ENCODE measurements around the gene TBC1D21. TPM values are rescaled to one million over a fixed set of nuclear protein-coding genes. Genes with fewer than 3 reads are reported as not detected.

TBC1D21 gene
- total RNA-seq, 2 experiments from 2014 or later: not detected

DNA sequence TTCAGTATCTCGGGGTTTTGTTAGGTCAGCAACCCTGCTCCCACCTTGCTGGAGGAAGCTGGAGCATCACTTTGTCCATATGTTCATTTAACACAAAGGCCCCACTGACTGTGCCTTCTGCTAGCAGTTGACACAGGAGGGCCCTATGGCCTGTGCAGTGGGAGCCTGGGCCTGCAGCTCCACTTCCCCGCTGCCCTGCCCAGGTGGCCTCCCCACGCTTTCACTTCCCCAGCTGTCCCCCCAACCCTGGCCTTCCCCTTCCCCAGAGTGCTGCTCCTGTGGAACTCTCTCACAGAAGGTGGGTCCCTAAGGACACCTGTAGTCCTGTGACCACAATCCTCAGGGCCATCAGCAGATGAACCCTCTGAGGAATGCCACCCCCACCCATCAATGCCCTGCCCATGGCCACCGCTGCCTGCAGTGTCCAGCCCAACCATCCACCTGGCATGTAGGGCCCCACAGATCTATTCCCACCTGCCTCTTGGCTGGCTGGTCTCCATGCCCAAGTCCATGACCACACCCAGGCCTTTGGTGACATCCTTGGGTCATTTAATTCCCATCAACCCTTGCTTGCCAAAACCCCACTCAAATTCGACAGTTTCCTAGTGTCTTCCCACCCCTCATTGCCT lies 13.5 kb downstream of the TBC1D21 start:
- Mint-ChIP-seq H3K36me3 (ENCODE audit: low read depth) (no peaks in the 10 kb centered on the region), H3K27me3 (peaks cover 28% of the 10 kb centered on the region), H3K4me3 (no peak overlapping the region), H3K27ac (no peak overlapping the region), H3K4me1 (no peaks in the 10 kb centered on the region), H3K9me3 (no peaks in the 10 kb centered on the region)
- no peak for DNase-seq
- POLR2A ChIA-PET: no interaction called here
- CTCF ChIA-PET: interaction anchor here (1.2 kb wide), 1 partner anchor 11 kb away, joined by 3 read pairs; no protein-coding TSS in a partner anchor

GRCh38 chr15:73887481-73887880 lies 14.1 kb downstream of the TBC1D21 start:
- ChIA-PET CTCF (no interaction called here), POLR2A (no interaction called here)
- DNase-seq: no peak
- H3K9me3 Mint-ChIP-seq: no peaks in the 10 kb centered on the region
- no peak overlapping the region for H3K27ac Mint-ChIP-seq
- H3K4me3 Mint-ChIP-seq: no peak overlapping the region
- H3K27me3 Mint-ChIP-seq: peaks cover 22% of the 10 kb centered on the region
- H3K36me3 Mint-ChIP-seq (ENCODE audit: low read depth): no peaks in the 10 kb centered on the region
- no peaks in the 10 kb centered on the region for H3K4me1 Mint-ChIP-seq

DNA sequence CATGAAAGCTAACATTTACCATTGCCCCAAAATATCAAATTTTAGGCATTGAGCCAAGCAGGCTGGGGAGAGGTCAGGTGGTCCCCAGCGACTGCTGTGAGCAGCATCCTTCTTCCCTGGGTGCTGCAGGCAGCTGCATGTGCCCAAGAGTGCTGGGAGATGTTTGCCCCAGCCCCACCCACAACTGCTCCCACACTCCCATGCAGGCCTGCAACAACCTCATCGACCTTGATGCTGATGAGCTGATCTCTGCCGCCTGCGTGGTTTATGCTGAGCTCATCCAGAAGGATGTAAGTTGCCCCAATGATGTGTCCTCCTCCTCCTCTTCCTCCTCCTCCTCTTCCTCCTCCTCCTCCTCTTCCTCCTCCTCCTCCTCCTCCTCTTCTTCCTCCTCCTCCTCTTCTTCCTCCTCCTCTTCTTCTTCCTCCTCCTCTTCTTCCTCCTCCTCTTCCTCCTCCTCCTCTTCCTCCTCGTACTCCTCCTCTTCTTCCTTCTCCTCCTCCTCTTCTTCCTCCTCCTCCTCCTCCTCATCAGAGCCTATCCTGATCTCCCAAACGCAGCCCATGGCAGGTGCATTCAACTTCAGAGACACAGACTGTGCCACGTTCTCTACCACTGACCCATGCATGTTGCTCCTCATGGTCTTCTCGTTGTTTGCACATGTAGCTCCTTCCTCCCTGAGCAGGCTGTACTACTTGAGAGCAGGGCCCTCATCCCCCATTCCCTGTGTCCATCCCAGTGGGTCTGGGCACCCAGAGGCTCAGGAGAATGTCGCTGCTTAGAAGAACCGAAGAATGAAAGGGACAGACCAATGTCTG lies 15.1 kb downstream of the TBC1D21 start:
- Mint-ChIP-seq H3K9me3 (peaks cover 5% of the 10 kb centered on the region), H3K4me1 (no peaks in the 10 kb centered on the region), H3K36me3 (ENCODE audit: low read depth) (no peaks in the 10 kb centered on the region), H3K27me3 (peaks cover 27% of the 10 kb centered on the region), H3K4me3 (no peak overlapping the region), H3K27ac (no peak overlapping the region)
- CTCF ChIA-PET: interaction anchor here (1.4 kb wide), 1 partner anchor 9 kb away, joined by 4 read pairs; no protein-coding TSS in a partner anchor
- POLR2A ChIA-PET: no interaction called here
- DNase-seq: no peak

GRCh38 chr15:73889053-73889761 lies 15.8 kb downstream of the TBC1D21 start:
- Mint-ChIP-seq H3K27me3 (peaks cover 27% of the 10 kb centered on the region), H3K36me3 (ENCODE audit: low read depth) (no peaks in the 10 kb centered on the region), H3K4me3 (no peak overlapping the region), H3K9me3 (peaks cover 5% of the 10 kb centered on the region), H3K27ac (no peak overlapping the region), H3K4me1 (no peaks in the 10 kb centered on the region)
- DNase-seq: no peak
- ChIA-PET CTCF (interaction anchor here (1.4 kb wide), 1 partner anchor 8 kb away, joined by 4 read pairs; no protein-coding TSS in a partner anchor), POLR2A (no interaction called here)

DNA sequence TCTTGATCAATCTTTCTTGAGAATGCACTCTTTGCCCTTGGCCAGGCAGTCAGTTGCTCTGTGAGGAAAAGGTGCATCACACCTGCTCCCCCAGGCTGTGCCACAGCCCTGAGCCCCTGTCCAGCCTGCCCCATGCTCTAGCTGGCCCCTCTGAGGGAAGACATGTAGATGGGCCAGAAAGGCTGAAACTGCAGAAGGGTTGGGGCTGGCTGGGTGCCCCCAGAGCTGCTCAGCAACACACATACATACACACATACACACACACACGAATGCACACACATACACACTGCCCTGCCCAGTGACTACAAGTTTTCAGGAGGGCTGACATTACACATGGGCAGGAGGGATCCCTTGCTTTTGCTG lies 16.4 kb downstream of the TBC1D21 start:
- Mint-ChIP-seq H3K27ac (no peak overlapping the region), H3K4me3 (no peak overlapping the region), H3K9me3 (peaks cover 5% of the 10 kb centered on the region), H3K4me1 (no peaks in the 10 kb centered on the region), H3K27me3 (peaks cover 27% of the 10 kb centered on the region), H3K36me3 (ENCODE audit: low read depth) (no peaks in the 10 kb centered on the region)
- CTCF ChIA-PET: no interaction called here
- POLR2A ChIA-PET: no interaction called here
- no peak for DNase-seq

DNA sequence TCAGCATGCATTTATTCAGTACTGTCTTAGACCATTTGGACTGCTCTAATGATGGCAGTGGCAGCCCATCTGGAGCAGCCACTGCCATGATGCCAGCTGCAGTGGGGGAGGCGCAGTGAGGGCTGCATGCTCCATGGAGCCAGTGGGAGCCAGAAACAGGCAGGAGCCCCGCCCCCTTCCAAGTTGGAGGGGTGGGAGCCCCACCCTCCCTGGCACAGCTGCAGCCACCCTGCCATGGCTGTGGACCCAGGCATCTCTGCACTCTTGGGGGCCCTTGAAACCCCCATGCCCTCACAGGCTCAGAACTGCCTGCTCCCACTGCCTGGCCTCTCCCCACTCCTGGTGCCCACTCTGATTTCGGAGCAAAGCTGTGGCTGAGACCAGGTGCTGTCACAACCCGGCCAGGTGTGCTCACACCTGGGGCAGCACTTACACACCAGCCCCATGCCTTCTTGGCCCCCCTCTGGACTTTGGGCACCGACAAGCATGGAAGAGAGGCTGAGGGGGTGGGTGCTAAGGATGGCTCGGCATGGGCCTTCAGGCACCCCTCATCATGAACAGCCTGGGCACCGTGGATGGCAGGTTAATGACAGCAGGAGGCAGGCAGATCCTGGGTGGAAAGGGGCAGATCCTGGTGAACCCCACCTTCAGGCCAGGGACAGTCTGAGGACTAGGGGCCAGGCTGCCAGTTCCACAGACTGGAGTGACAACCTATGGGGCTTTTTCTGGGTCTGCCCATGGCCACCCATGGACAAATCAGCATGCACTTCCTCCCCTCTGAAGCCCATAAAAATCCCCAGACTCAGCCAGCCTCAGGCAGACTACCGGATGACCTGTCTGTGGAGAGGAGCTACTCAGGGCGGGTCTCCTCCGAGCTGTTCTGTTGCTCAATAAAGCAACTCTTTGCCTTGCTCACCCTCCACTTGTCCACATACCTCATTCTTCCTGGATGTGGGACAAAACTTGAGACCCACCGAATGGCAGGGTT lies 18.3 kb downstream of the TBC1D21 start:
- ChIA-PET POLR2A (no interaction called here), CTCF (interaction anchor here (1.0 to 3.4 kb wide), 2 partner anchors 17 to 74 kb away, joined by 3 to 18 read pairs; no protein-coding TSS in a partner anchor)
- no peak overlapping the region for H3K4me3 Mint-ChIP-seq

DNA sequence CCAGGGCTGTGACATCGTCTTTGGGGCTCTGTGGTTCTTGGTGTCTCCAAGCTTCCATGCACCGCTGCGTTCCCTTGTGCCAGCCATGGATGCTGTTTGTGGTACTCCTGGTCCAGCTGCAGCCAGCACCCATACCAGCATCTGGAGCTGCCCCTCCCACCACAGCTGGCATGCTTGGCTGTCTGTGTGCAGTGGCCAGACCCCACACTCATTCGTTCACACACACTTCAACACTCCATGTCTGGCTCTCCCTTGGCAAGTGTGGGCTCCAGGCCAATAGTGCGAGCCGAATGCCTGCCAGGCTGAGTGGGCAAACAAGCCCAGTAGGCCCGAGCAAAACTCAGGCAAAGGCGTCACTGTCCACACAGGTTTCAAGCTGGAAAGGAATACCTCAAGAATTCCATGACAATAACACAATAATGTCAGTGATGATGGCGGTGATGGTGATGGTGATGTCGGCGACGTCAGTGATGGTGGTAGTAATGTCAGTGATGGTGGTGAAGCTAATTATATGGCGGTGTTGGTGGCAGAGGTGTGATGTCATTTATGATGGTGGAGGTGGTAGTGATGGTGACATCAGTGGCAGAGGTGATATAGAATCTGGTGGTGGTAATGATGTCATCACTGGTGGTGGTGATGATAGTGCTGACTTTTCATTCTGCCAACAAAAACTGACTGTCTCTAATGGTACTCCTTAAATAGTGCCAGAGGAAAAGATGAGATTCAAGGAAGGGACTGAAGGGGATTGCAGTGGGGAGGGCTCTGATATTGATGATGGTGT lies 19.3 kb downstream of the TBC1D21 start:
- no peak for DNase-seq
- Mint-ChIP-seq H3K9me3 (peaks cover 5% of the 10 kb centered on the region), H3K27ac (no peak overlapping the region), H3K4me1 (peaks cover 13% of the 10 kb centered on the region), H3K36me3 (ENCODE audit: low read depth) (no peaks in the 10 kb centered on the region), H3K27me3 (peaks cover 30% of the 10 kb centered on the region), H3K4me3 (no peak overlapping the region)
- ChIA-PET CTCF (interaction anchor here (0.6 to 3.4 kb wide), 4 partner anchors 10 to 73 kb away, joined by 3 to 18 read pairs (median 4); no protein-coding TSS in a partner anchor), POLR2A (no interaction called here)

More for the DNA sequence above, 18.3 kb downstream of the TBC1D21 start:
- DNase-seq: no peak
- no peaks in the 10 kb centered on the region for H3K36me3 Mint-ChIP-seq (ENCODE audit: low read depth)
- peaks cover 5% of the 10 kb centered on the region for H3K9me3 Mint-ChIP-seq
- H3K27me3 Mint-ChIP-seq: peaks cover 30% of the 10 kb centered on the region
- H3K27ac Mint-ChIP-seq: no peak overlapping the region
- H3K4me1 Mint-ChIP-seq: peaks cover 5% of the 10 kb centered on the region

- CTCF ChIA-PET: interaction anchor here (0.7 to 3.4 kb wide), 5 partner anchors 8 to 79 kb away, joined by 3 to 18 read pairs (median 4); no protein-coding TSS in a partner anchor
- H3K27me3 Mint-ChIP-seq: peaks cover 25% of the 10 kb centered on the region
These were observed 20.9 kb downstream of the TBC1D21 start for GRCh38 chr15:73894133-73894814.

DNA sequence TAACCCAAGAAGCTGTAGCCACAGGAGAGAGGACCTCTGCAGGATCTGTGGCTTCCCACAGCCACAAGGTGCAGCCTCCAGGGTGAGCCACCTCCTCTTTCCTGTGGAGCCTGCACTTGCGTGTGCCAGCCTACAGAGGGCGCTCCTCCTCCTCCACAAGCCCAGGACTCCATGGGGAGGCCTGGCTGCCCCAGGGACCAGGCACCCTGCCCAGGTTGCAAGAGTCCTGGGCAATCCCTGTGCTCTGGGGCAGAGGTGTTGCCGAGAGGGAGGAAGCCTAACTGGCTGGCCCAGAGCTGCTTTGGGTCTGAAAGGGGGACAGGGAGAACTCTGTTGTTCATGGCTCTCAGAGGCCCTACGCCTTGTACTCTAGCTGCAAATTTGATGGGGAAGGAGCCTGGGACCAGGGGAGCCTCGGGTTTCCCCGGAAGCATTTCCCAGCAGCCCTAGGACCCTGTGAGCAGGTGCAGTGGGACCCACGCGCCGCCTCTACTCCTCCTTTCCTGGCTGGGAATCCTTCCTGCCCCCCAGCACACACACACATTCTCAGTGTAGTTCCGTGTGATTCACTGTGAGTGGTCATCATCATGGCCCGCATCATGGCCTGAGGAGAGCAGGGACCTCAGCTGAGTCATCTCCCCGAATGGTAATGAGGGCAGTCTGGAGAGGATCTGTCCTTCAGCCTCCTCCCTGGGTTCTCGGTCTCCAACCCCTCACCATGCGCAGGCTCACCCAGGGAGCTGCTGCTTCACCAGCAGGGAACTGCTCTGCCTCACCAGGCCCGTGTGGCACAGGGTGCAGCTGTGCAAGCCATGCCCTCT lies 24.3 kb downstream of the TBC1D21 start:
- no peaks in the 10 kb centered on the region for H3K36me3 Mint-ChIP-seq (ENCODE audit: low read depth)
- no peak overlapping the region for H3K4me3 Mint-ChIP-seq
- peak; percentile 84 for DNase-seq
- POLR2A ChIA-PET: interaction anchor here (1.1 kb wide), 1 partner anchor 9 kb away, joined by 3 read pairs; no protein-coding TSS in a partner anchor
- H3K4me1 Mint-ChIP-seq: peaks cover 13% of the 10 kb centered on the region
- H3K27me3 Mint-ChIP-seq: peaks cover 10% of the 10 kb centered on the region
- CTCF ChIA-PET: interaction anchor here (0.6 to 2.9 kb wide), 21 partner anchors 9 to 106 kb away, joined by 3 to 20 read pairs (median 5); partner anchors contain the start of gene TBC1D21
- H3K27ac Mint-ChIP-seq: no peak overlapping the region
- peaks cover 3% of the 10 kb centered on the region for H3K9me3 Mint-ChIP-seq

More at GRCh38 chr15:73894133-73894814, 20.9 kb downstream of the TBC1D21 start:
- H3K27ac Mint-ChIP-seq: no peak overlapping the region
- no peak overlapping the region for H3K4me3 Mint-ChIP-seq
- H3K4me1 Mint-ChIP-seq: peaks cover 13% of the 10 kb centered on the region
- POLR2A ChIA-PET: no interaction called here
- no peak for DNase-seq
- H3K36me3 Mint-ChIP-seq (ENCODE audit: low read depth): no peaks in the 10 kb centered on the region
- peaks cover 5% of the 10 kb centered on the region for H3K9me3 Mint-ChIP-seq

DNA sequence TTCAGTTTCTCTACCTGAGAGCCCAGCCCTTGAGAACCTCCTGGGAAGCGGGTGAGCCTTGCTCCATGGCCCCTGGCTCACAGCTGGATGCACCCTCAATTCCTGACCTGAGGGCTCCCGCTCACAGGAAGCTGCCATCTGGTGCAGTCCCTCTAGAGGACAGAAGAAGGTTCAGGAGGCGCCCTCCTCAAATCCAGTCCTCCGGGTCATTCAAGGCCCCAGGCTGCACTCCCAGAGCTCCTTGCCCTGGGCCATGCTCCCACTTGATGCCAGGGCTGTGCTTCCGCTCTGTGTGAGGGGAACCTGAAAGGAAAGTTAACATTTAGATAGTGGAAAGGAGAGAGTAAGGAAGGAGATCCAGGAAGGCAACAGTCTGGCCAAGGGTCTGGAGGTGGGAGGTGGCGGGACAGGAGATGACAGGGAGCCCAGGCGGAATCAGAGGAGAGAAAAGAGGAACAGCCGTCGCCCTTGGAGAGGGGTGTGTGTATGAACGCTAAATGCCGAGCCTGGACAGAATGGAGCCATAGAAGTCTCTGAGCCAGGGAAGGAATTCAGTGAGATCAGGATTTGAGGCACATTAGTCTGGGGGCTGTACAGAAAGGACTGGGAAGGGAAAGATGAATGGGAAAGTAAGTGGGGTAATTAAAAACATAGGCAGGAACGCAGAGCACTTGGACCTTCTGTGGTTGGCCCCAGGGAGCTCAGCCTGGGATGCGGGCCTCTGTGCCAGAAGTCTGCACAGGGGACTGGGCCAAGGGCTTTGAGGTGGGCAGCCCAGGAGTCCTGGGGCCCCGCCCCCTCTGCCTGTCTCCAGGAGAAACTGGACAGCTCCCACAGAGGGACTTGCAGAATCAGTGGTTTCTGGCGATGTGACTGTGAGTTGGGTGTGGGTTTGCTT lies 26.1 kb downstream of the TBC1D21 start:
- CTCF ChIA-PET: interaction anchor here (0.9 to 2.9 kb wide), 7 partner anchors 8 to 66 kb away, joined by 3 to 20 read pairs (median 4); no protein-coding TSS in a partner anchor
- H3K27ac Mint-ChIP-seq: no peak overlapping the region
- H3K4me3 Mint-ChIP-seq: no peak overlapping the region
- peaks cover 13% of the 10 kb centered on the region for H3K4me1 Mint-ChIP-seq
- H3K27me3 Mint-ChIP-seq: peaks cover 8% of the 10 kb centered on the region
- no peaks in the 10 kb centered on the region for H3K9me3 Mint-ChIP-seq
- POLR2A ChIA-PET: interaction anchor here (1.0 kb wide), 1 partner anchor 28 kb away, joined by 3 read pairs; no protein-coding TSS in a partner anchor
- DNase-seq: no peak
- no peaks in the 10 kb centered on the region for H3K36me3 Mint-ChIP-seq (ENCODE audit: low read depth)

Measured in activated CD4-positive, alpha-beta memory T cell treated with anti-CD3 and anti-CD28 coated beads, Interleukin-2, amount 10 ng/mL, durations not matched to agents 7 days and 5 days (primary cell).